Measurements from ENCODE around the gene ZNF324. TPM values are rescaled to one million over a fixed set of nuclear protein-coding genes. Genes with fewer than 3 reads are reported as not detected.

ZNF324 gene
- total RNA-seq (2022) (16.9 and 18.2 TPM in 2 replicates), Bru-seq, nascent RNA (percentile 60 among the genes with signal in this experiment), BruChase-seq, experiment 1, labeled RNA remaining after a 6-hour chase (percentile 79 among the genes with signal in this experiment), BruChase-seq, experiment 2, labeled RNA remaining after a 2-hour chase (percentile 80 among the genes with signal in this experiment)
- long read RNA-seq, transcript ZNF324-201 (4 exons, 3,000 nt), result major isoform, 11 of 16 reads
- long read RNA-seq, partial matches to known transcripts, result 0 of 16 reads
- long read RNA-seq, other reads (novel, unspliced or antisense), result 5 of 16 reads

- BruUV-seq (replicated peaks), result no TSS peak
- intact Hi-C loops (cut with micrococcal nuclease; ENCODE audit: unreplicated experiment), result no loop called here
- peak within 1 kb of the TSS; percentile 80 for H3K4me3 Mint-ChIP-seq (ENCODE audit: low read depth, unreplicated experiment)
- H3K4me1 Mint-ChIP-seq (ENCODE audit: low read depth, unreplicated experiment), result peaks cover 14% of the 10 kb centered on the region
- H3K27me3 Mint-ChIP-seq (ENCODE audit: unreplicated experiment), result no peaks in the 10 kb centered on the region
- H3K36me3 Mint-ChIP-seq (ENCODE audit: insufficient read depth, unreplicated experiment), result peaks cover 37% of the 10 kb centered on the region
- H3K9me3 Mint-ChIP-seq (ENCODE audit: low read depth, unreplicated experiment), result no peaks in the 10 kb centered on the region
- DNase-seq, result peak; percentile 99
- CTCF ChIA-PET, result interaction anchor here (0.9 kb wide), 1 partner anchor 15 kb away, joined by 3 read pairs; no protein-coding TSS in a partner anchor
- peak within 1 kb of the TSS; percentile 52 for H3K27ac Mint-ChIP-seq (ENCODE audit: unreplicated experiment)
- no peak for TF ChIP-seq CTCF (IDR thresholded peaks at IDR 0.05; ENCODE audit: unreplicated experiment)
These were observed at the start of gene ZNF324 for GRCh38 chr19:58466760-58467589. Gene ZNF324 (plus strand): TSS chr19:58467080. CDS start chr19:58469186, 2,106 bp downstream.

GRCh38 chr19:58428617-58429016 is 38.3 kb upstream of the ZNF324 start:
- H3K4me3 Mint-ChIP-seq (ENCODE audit: low read depth, unreplicated experiment), result no peak overlapping the region
- CTCF ChIA-PET, result no interaction called here
- no TSS peak for BruUV-seq (replicated peaks)
- intact Hi-C loops (cut with micrococcal nuclease; ENCODE audit: unreplicated experiment), result no loop called here
- peaks cover 14% of the 10 kb centered on the region for H3K9me3 Mint-ChIP-seq (ENCODE audit: low read depth, unreplicated experiment)
- H3K36me3 Mint-ChIP-seq (ENCODE audit: insufficient read depth, unreplicated experiment), result peaks cover 4% of the 10 kb centered on the region
- no peaks in the 10 kb centered on the region for H3K27me3 Mint-ChIP-seq (ENCODE audit: unreplicated experiment)
- DNase-seq, result no peak
- no peak overlapping the region for H3K27ac Mint-ChIP-seq (ENCODE audit: unreplicated experiment)
- no peak for TF ChIP-seq CTCF (IDR thresholded peaks at IDR 0.05; ENCODE audit: unreplicated experiment)
- H3K4me1 Mint-ChIP-seq (ENCODE audit: low read depth, unreplicated experiment), result no peaks in the 10 kb centered on the region

GRCh38 chr19:58429745-58430144 is 37.1 kb upstream of the ZNF324 start:
- peaks cover 17% of the 10 kb centered on the region for H3K9me3 Mint-ChIP-seq (ENCODE audit: low read depth, unreplicated experiment)
- H3K4me3 Mint-ChIP-seq (ENCODE audit: low read depth, unreplicated experiment), result no peak overlapping the region
- DNase-seq, result no peak
- CTCF ChIA-PET, result interaction anchor here (0.6 kb wide), 1 partner anchor 24 kb away, joined by 6 read pairs; no protein-coding TSS in a partner anchor
- no peak for TF ChIP-seq CTCF (IDR thresholded peaks at IDR 0.05; ENCODE audit: unreplicated experiment)
- H3K36me3 Mint-ChIP-seq (ENCODE audit: insufficient read depth, unreplicated experiment), result no peaks in the 10 kb centered on the region
- no peaks in the 10 kb centered on the region for H3K4me1 Mint-ChIP-seq (ENCODE audit: low read depth, unreplicated experiment)
- no peaks in the 10 kb centered on the region for H3K27me3 Mint-ChIP-seq (ENCODE audit: unreplicated experiment)
- intact Hi-C loops (cut with micrococcal nuclease; ENCODE audit: unreplicated experiment), result no loop called here
- no peak overlapping the region for H3K27ac Mint-ChIP-seq (ENCODE audit: unreplicated experiment)
- no TSS peak for BruUV-seq (replicated peaks)

GRCh38 chr19:58434217-58434616 is 32.7 kb upstream of the ZNF324 start:
- no peak overlapping the region for H3K27ac Mint-ChIP-seq (ENCODE audit: unreplicated experiment)
- CTCF ChIA-PET, result no interaction called here
- intact Hi-C loops (cut with micrococcal nuclease; ENCODE audit: unreplicated experiment), result no loop called here
- H3K4me1 Mint-ChIP-seq (ENCODE audit: low read depth, unreplicated experiment), result no peaks in the 10 kb centered on the region
- no peak overlapping the region for H3K4me3 Mint-ChIP-seq (ENCODE audit: low read depth, unreplicated experiment)
- no peak for TF ChIP-seq CTCF (IDR thresholded peaks at IDR 0.05; ENCODE audit: unreplicated experiment)
- DNase-seq, result no peak
- H3K27me3 Mint-ChIP-seq (ENCODE audit: unreplicated experiment), result no peaks in the 10 kb centered on the region
- BruUV-seq (replicated peaks), result no TSS peak
- peaks cover 16% of the 10 kb centered on the region for H3K9me3 Mint-ChIP-seq (ENCODE audit: low read depth, unreplicated experiment)
- no peaks in the 10 kb centered on the region for H3K36me3 Mint-ChIP-seq (ENCODE audit: insufficient read depth, unreplicated experiment)
